Thoracic aorta endothelial cell (primary cell): Measurements from ENCODE around the gene PKMYT1. TPM values are rescaled to one million over a fixed set of nuclear protein-coding genes. Genes with fewer than 3 reads are reported as not detected.

Experiments used
- small RNA-seq: library from RNA; depleted of rRNA; stranded (forward); fragments of <200 nt; gene quantifications from one replicate; pipeline ENCODE3, GENCODE V24; 2012
- total RNA-seq: library from RNA; depleted of rRNA; stranded (reverse); fragments of >200 nt; gene quantifications from 2 replicates; pipeline ENCODE4 v1.2.3, GENCODE V29; 2012

The PKMYT1 gene
- total RNA-seq = 15.2 and 27.6 TPM in 2 replicates

GRCh38 chr16:2980227-2981176, at the start of gene PKMYT1:
Gene PKMYT1, minus strand, starts transcription at chr16:2980446. Its CDS starts 789 bp downstream, at chr16:2979657.

GRCh38 chr16:3023669-3024478, 43.6 kb upstream of the PKMYT1 start, which contains the start of the genes HCFC1R1 and THOC6:
Gene HCFC1R1, minus strand, starts transcription at chr16:3023942. Its CDS starts 1 bp downstream, at chr16:3023941.
Gene THOC6, plus strand, starts transcription at chr16:3024035. Its CDS starts 292 bp downstream, at chr16:3024327.

GRCh38 chr16:3020247-3020603, 40.0 kb upstream of the PKMYT1 start, which contains the start of gene TNFRSF12A:
Gene TNFRSF12A, plus strand, starts transcription at chr16:3020368. Its CDS starts 30 bp downstream, at chr16:3020398.

GRCh38 chr16:3017794-3018506, 37.7 kb upstream of the PKMYT1 start, which contains the start of gene CLDN6:
Gene CLDN6, minus strand, starts transcription at chr16:3018183. Its CDS starts 2,162 bp downstream, at chr16:3016021.

GRCh38 chr16:3012828-3013420, 32.7 kb upstream of the PKMYT1 start, which contains the start of gene CLDN9:
Gene CLDN9, plus strand, starts transcription at chr16:3012923. Its CDS starts 440 bp downstream, at chr16:3013363.

GRCh38 chr16:2968738-2969544, 11.3 kb downstream of the PKMYT1 start, which contains the start of gene PAQR4:
Gene PAQR4, plus strand, starts transcription at chr16:2969348. Its CDS starts 327 bp downstream, at chr16:2969675.

GRCh38 chr16:2963723-2964474, 16.3 kb downstream of the PKMYT1 start, which contains the start of gene KREMEN2:
Gene KREMEN2, plus strand, starts transcription at chr16:2964275. Its CDS starts 246 bp downstream, at chr16:2964521.

Small RNA genes within 50 kb of the gene (small RNA-seq; reads per million reads assigned to genes)
- 0.49 reads per million for gene LINC00514

Other genes starting within 250 kb of the PKMYT1 start
- gene SRRM2, start 227.8 kb downstream of the PKMYT1 start, total RNA-seq = 153 and 155 TPM in 2 replicates
- gene ELOB, start 203.2 kb downstream of the PKMYT1 start, total RNA-seq = 129 and 133 TPM in 2 replicates
- gene PRSS33, start 192.9 kb downstream of the PKMYT1 start, total RNA-seq = not detected in 2 replicates
- not detected in 2 replicates for gene PRSS41, start 182.0 kb downstream of the PKMYT1 start, total RNA-seq
- gene PRSS21, start 163.2 kb downstream of the PKMYT1 start, total RNA-seq = 1.8 TPM in 1 of 2 replicates, not detected in the other
- gene ZG16B, start 150.1 kb downstream of the PKMYT1 start, total RNA-seq = not detected in 2 replicates
- gene PRSS22, start 122.3 kb downstream of the PKMYT1 start, total RNA-seq = not detected in 2 replicates
- 25.1 and 34.0 TPM in 2 replicates for gene FLYWCH2, start 97.2 kb downstream of the PKMYT1 start, total RNA-seq
- gene FLYWCH1, start 68.5 kb downstream of the PKMYT1 start, total RNA-seq = 27.5 and 35.5 TPM in 2 replicates
- gene KREMEN2, start 16.2 kb downstream of the PKMYT1 start, total RNA-seq = not detected in 2 replicates
- 10.9 and 18.4 TPM in 2 replicates for gene PAQR4, start 11.1 kb downstream of the PKMYT1 start, total RNA-seq
- not detected in 2 replicates for gene CLDN9, start 32.5 kb upstream of the PKMYT1 start, total RNA-seq
- gene CLDN6, start 37.7 kb upstream of the PKMYT1 start, total RNA-seq = not detected in 2 replicates
- gene TNFRSF12A, start 39.9 kb upstream of the PKMYT1 start, total RNA-seq = 62.6 and 76.2 TPM in 2 replicates
- 7.4 and 9.3 TPM in 2 replicates for gene HCFC1R1, start 43.5 kb upstream of the PKMYT1 start, total RNA-seq
- gene THOC6, start 43.6 kb upstream of the PKMYT1 start, total RNA-seq = 19.1 and 27.9 TPM in 2 replicates
- not detected in 2 replicates for gene BICDL2, start 56.5 kb upstream of the PKMYT1 start, total RNA-seq
- under 0.01 and 0.07 TPM in 2 replicates for gene MMP25, start 66.1 kb upstream of the PKMYT1 start, total RNA-seq
- 45.9 and 55.4 TPM in 2 replicates for gene IL32, start 85.2 kb upstream of the PKMYT1 start, total RNA-seq
- gene ZSCAN10, start 118.8 kb upstream of the PKMYT1 start, total RNA-seq = not detected in 2 replicates
- gene ZNF205, start 132.1 kb upstream of the PKMYT1 start, total RNA-seq = 12.0 and 20.7 TPM in 2 replicates
- 6.2 and 6.6 TPM in 2 replicates for gene ZNF213, start 154.6 kb upstream of the PKMYT1 start, total RNA-seq
- gene OR1F1, start 207.8 kb upstream of the PKMYT1 start, total RNA-seq = 0.14 TPM in 1 of 2 replicates, not detected in the other